Activated CD8-positive, alpha-beta T cell treated with anti-CD3 and anti-CD28 coated beads, Interleukin-2, amount 10 ng/mL, durations not matched to agents 7 days and 5 days (primary cell): ENCODE results near the gene NCAM1. TPM values are rescaled to one million over a fixed set of nuclear protein-coding genes. Genes with fewer than 3 reads are reported as not detected.

Source experiments
- ATAC-seq: fragments of 150-1000 bp; cut with Tn5 transposase; one replicate; pipeline ENCODE4 v1.10.0; 2021; ENCODE audit warnings: moderate library complexity
- CTCF ChIA-PET: fragments of 350-600 bp; sonication (Branson Sonifier 250); formaldehyde crosslinking; loops from one replicate; lab custom pipeline; 2021; ENCODE audit warnings: antibody characterized with exemption; lab: Charles Lee
- POLR2A ChIA-PET: fragments of 350-600 bp; sonication (Branson Sonifier 250); formaldehyde crosslinking; loops from one replicate; lab custom pipeline; 2021; ENCODE audit warnings: antibody characterized with exemption; lab: Charles Lee
- DNase-seq: peaks from one replicate; pipeline ENCODE4 v3.0.0-alpha.2; 2020
- H3K27ac Mint-ChIP-seq: one replicate; pipeline ENCODE4 v1.8.0; 2021; ENCODE audit warnings: mild to moderate bottlenecking, mixed read lengths
- H3K27me3 Mint-ChIP-seq: one replicate; pipeline ENCODE4 v1.8.0; 2021; ENCODE audit warnings: low read depth, mixed read lengths
- H3K36me3 Mint-ChIP-seq: one replicate; pipeline ENCODE4 v1.8.0; 2021; ENCODE audit warnings: low read depth, mixed read lengths
- H3K4me1 Mint-ChIP-seq: one replicate; pipeline ENCODE4 v1.8.0; 2021; ENCODE audit warnings: low read depth, mixed read lengths
- H3K4me3 Mint-ChIP-seq: one replicate; pipeline ENCODE4 v1.8.0; 2021; ENCODE audit warnings: mild to moderate bottlenecking, mixed read lengths
- H3K9me3 Mint-ChIP-seq: one replicate; pipeline ENCODE4 v1.8.0; 2022; ENCODE audit warnings: mixed read lengths; ENCODE audit not compliant: insufficient read depth
- total RNA-seq, 2 experiments: library from RNA; stranded (reverse); gene quantifications; one replicate each; pipeline ENCODE4 v1.2.3, GENCODE V29; 2021

The NCAM1 gene
- total RNA-seq, 2 experiments from 2014 or later = 1.4 to 1.8 TPM

DNA sequence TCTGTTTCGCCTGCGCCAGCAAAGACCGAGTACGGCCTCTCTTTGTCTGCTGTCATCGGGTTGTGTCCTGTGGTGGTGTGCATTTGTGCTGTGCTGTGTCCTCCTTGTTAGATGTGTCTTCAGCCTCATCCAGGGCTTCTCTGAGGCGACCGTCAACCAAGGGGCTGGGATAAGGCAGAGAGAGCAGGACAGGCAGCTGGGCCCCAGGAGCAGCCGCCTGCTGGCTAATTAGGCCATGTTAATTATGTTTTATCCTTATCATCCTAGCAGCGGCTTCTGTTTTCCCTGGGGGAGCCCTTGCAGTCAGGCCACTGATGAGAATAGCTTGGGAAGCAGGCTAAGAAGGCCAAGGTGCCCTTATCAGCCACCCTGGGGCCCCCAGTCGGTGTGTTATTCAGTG is 312.5 kb downstream of the NCAM1 start:
- no peak for ATAC-seq
- Mint-ChIP-seq H3K4me3 (no peak overlapping the region), H3K4me1 (no peaks in the 10 kb centered on the region), H3K36me3 (no peaks in the 10 kb centered on the region), H3K9me3 (no peaks in the 10 kb centered on the region), H3K27me3 (no peaks in the 10 kb centered on the region), H3K27ac (no peak overlapping the region)
- ChIA-PET POLR2A (interaction anchor here (0.6 kb wide), 1 partner anchor 127 kb away, joined by 3 read pairs; no protein-coding TSS in a partner anchor), CTCF (no interaction called here)
- DNase-seq = no peak

DNA sequence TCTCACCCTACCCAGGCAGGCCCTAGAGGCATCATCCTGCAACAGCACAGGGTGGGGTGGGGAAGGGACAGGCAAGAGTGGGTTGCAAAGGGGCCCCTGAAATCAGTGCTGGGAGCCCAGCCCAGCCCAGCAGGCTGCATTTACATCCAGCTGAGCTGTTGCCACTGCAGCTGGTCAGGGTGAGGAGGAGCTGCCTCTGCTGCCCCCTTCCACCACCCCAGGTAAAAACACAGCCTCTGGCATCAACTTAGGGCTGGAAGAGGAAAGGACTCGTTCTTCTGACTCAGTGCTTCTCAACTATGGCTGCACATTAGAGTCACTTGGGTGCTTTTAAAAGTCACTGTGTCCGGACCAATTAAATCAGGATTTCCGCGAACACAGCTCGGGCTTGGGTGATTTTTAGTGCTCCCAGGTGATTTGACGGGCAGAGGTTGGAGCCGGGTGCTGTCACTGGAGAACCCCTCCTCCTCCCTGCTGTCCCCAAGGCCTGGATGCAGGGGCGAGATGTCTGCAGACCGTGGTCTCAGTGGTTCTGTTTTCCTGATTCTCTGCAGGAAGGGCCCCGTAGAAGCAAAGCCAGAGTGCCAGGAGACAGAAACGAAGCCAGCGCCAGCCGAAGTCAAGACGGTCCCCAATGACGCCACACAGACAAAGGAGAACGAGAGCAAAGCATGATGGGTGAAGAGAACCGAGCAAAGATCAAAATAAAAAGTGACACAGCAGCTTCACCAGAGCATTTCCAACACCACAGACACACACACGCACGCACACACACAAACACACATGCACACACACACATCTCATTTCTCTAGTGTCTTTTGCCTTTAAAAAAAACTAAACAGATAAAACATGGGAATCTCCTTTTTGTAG is 313.7 kb downstream of the NCAM1 start:
- POLR2A ChIA-PET = no interaction called here
- Mint-ChIP-seq H3K27ac (no peak overlapping the region), H3K27me3 (no peaks in the 10 kb centered on the region), H3K9me3 (no peaks in the 10 kb centered on the region), H3K36me3 (no peaks in the 10 kb centered on the region), H3K4me1 (no peaks in the 10 kb centered on the region), H3K4me3 (no peak overlapping the region)
- CTCF ChIA-PET = interaction anchor here (0.9 kb wide), 1 partner anchor 15 kb away, joined by 3 read pairs; no protein-coding TSS in a partner anchor
- DNase-seq (no peak), ATAC-seq (no peak)

DNA sequence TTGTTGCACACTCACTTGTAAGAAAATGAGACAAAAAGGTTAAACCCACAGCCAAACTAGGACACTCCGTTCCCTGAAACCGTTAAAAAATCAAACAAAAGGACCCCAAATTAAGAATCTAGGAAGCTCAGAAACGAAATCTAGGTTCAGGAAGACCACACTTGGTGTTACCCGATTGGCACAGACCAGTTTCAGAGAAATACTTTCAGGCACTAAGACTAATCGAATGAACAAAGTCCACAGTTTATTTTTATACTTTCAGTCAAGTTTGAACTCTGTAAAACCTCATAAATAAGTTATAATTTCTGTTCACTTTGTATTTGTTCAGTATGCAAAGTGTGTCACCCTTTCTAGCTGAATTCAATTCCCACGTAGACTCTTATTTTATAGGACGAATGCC is 314.4 kb downstream of the NCAM1 start:
- ATAC-seq = no peak
- Mint-ChIP-seq H3K27ac (no peak overlapping the region), H3K36me3 (no peaks in the 10 kb centered on the region), H3K9me3 (no peaks in the 10 kb centered on the region), H3K27me3 (no peaks in the 10 kb centered on the region), H3K4me1 (no peaks in the 10 kb centered on the region), H3K4me3 (no peak overlapping the region)
- ChIA-PET POLR2A (no interaction called here), CTCF (interaction anchor here (0.9 kb wide), 1 partner anchor 14 kb away, joined by 3 read pairs; no protein-coding TSS in a partner anchor)
- no peak for DNase-seq

DNA sequence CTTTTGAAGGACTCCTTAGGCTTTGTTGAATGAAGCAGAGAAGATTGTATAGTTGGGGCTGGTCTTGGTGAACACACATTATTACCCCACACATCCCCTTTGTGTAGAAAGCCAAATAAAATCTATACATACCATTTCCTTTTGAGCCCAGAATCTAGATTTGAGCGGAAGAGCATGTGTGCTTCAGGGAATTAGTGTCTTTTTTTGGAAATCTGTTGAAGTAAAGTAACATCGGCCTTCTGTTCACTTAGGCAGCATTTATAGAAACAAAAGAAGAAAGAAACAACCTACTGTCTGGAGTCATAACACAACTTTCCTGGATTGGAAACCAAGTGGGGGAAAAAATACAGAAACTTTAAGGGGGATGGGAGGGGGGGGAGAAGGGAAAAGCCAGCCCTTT is 315.2 kb downstream of the NCAM1 start:
- no peaks in the 10 kb centered on the region for H3K4me1 Mint-ChIP-seq
- POLR2A ChIA-PET = no interaction called here
- DNase-seq (no peak), ATAC-seq (no peak)
- no peak overlapping the region for H3K4me3 Mint-ChIP-seq
- no peaks in the 10 kb centered on the region for H3K9me3 Mint-ChIP-seq
- no peaks in the 10 kb centered on the region for H3K27me3 Mint-ChIP-seq
- CTCF ChIA-PET = no interaction called here
- H3K36me3 Mint-ChIP-seq = no peaks in the 10 kb centered on the region
- H3K27ac Mint-ChIP-seq = no peak overlapping the region

DNA sequence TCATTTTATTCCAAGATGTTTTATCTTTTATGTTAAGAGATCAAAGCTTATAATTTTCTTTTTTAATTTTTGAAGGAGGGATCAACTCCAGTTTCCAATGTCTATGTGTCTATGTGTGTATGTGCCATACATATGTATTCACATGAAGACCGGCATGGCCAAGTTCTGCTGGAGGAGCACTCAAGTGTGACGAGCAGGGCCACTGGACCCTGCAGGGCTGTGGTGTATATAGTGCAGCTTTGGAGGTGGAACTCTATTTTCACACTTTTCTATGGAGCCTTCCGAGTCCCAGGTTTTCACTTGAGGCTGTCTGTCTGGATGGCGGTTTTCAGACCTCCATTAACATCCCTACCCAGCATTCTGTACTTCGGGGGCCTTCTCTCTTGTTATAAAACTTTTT is 316.7 kb downstream of the NCAM1 start:
- Mint-ChIP-seq H3K4me1 (no peaks in the 10 kb centered on the region), H3K36me3 (no peaks in the 10 kb centered on the region), H3K27me3 (no peaks in the 10 kb centered on the region), H3K4me3 (no peak overlapping the region), H3K9me3 (no peaks in the 10 kb centered on the region), H3K27ac (no peak overlapping the region)
- DNase-seq (no peak), ATAC-seq (no peak)
- ChIA-PET POLR2A (no interaction called here), CTCF (no interaction called here)

DNA sequence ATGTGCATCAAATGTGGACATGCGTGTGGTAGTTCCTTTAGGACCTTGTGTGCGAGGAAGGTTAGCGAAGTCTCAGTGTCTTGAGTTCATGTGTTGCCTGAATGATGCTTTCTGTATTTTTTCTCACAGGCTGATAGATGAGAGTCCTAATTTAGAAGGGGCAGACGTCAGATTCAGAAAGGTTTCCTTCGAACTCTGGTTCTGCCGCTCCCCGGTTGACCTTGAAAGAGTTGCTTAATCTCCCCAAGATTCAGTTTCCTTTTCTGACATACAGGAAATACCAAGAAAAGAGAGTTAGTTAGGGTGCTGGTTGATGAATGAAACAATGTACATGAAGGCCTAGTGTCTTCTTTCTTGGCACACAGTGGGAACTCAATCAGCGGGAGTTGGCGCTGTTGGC is 317.3 kb downstream of the NCAM1 start:
- CTCF ChIA-PET = no interaction called here
- no peak overlapping the region for H3K27ac Mint-ChIP-seq
- POLR2A ChIA-PET = no interaction called here
- H3K4me3 Mint-ChIP-seq = no peak overlapping the region
- no peaks in the 10 kb centered on the region for H3K27me3 Mint-ChIP-seq
- no peaks in the 10 kb centered on the region for H3K9me3 Mint-ChIP-seq
- DNase-seq (no peak), ATAC-seq (no peak)
- no peaks in the 10 kb centered on the region for H3K4me1 Mint-ChIP-seq
- no peaks in the 10 kb centered on the region for H3K36me3 Mint-ChIP-seq

DNA sequence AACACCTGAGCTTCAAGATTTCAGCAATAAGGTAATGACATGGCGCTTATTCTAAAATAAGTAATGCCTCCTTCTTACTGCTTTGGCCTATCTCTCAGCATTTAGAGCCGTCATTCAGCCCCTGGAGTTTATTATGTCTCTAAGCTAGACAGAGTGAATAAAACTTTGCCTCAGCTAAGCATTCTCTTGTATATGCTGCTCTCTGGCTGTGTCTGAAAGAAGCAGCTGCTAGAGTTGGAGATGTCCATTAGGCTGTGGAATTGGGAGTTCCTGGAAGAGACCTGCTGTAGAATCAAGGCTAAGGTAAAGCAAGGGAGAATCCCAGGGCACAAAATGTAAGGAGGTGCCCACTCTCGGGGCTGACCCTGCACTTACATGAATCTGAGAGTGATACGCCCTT is 317.7 kb downstream of the NCAM1 start:
- H3K27me3 Mint-ChIP-seq = no peaks in the 10 kb centered on the region
- H3K4me1 Mint-ChIP-seq = no peaks in the 10 kb centered on the region
- ChIA-PET POLR2A (no interaction called here), CTCF (no interaction called here)
- no peak for ATAC-seq
- H3K4me3 Mint-ChIP-seq = no peak overlapping the region
- H3K9me3 Mint-ChIP-seq = no peaks in the 10 kb centered on the region
- no peaks in the 10 kb centered on the region for H3K36me3 Mint-ChIP-seq
- H3K27ac Mint-ChIP-seq = no peak overlapping the region
- DNase-seq = no peak

DNA sequence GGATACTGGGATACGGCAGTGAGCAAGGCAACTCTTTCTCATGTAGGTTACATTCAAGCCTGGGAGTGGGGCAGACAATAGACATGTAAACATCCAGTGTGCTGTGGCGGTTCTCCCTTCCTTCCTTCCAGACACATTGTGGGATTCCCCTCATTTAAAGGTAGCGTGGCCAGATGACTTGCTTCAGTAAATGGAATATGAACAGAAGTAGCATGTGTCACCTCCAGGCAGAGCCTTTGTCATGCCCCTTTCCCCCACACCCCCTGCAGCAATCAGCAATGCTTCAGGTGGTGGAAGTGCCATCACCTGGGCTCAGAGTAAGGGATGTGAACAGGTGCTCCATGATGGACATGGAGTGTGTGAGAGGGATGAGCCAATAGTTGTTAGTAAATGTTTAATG is 318.4 kb downstream of the NCAM1 start:
- no peaks in the 10 kb centered on the region for H3K4me1 Mint-ChIP-seq
- ATAC-seq (no peak), DNase-seq (no peak)
- no peak overlapping the region for H3K27ac Mint-ChIP-seq
- no peaks in the 10 kb centered on the region for H3K9me3 Mint-ChIP-seq
- H3K36me3 Mint-ChIP-seq = no peaks in the 10 kb centered on the region
- CTCF ChIA-PET = no interaction called here
- no peaks in the 10 kb centered on the region for H3K27me3 Mint-ChIP-seq
- POLR2A ChIA-PET = no interaction called here
- no peak overlapping the region for H3K4me3 Mint-ChIP-seq

DNA sequence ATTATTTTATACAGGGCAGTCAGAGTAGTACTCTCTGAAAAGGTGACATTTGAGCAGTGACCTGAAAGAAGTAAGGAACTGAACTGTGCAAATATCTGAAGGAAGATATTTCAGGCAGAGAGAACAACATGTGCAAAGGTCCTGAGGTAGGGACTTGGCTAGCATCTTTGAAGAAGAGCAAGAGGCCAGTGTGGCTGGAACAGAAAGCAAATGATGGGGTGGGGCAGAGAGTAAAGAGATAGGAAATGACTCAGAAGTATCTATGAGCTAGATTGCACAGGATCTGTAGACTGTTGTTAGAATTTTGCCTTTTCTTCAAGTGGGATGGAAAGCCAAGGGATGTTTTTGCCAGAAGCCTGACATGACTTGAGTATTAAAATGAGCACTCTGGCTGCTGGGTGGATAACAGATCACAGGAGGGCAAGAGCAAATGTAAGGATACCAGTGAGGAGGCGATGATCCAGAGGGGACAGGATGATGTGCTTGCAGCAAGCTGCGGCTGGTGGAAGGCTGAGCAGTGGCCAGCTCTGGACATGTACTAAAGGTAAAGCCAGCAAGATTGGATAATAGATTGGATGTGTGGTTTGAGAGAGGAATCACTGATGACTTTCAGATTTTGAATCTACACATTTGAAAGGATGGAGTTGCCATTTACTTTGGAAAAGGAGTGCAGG is 320.0 kb downstream of the NCAM1 start:
- H3K27ac Mint-ChIP-seq = no peak overlapping the region
- DNase-seq (no peak), ATAC-seq (no peak)
- no peaks in the 10 kb centered on the region for H3K36me3 Mint-ChIP-seq
- ChIA-PET CTCF (no interaction called here), POLR2A (no interaction called here)
- no peaks in the 10 kb centered on the region for H3K27me3 Mint-ChIP-seq
- H3K4me1 Mint-ChIP-seq = no peaks in the 10 kb centered on the region
- H3K9me3 Mint-ChIP-seq = no peaks in the 10 kb centered on the region
- no peak overlapping the region for H3K4me3 Mint-ChIP-seq

DNA sequence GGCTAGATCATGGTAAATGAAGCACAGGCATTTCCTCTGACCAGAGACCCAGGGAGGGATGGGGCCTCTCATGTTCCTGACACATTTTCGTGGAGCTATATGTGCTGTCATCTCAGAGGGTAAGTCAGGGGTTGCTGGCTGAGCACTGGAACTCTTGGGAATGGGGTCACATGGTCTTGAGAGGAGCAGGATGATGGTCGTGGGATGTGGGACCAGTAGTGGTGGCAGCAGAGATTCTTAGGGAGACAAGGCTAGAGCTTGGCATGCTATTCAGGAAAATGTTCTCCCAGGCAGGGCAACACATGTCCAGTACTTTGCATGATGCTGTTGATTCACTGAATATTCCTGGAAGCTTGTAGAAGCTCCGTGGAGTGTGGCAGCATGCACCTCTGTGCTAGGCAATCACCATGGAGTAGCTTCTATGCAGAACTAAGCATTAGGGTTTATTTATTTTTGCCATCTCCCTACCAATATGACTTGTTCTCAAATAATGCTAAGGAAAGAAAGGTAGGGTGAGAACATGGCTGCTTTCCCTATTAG is 321.7 kb downstream of the NCAM1 start:
- ChIA-PET CTCF (interaction anchor here (1.0 kb wide), 1 partner anchor 695 kb away, joined by 4 read pairs; no protein-coding TSS in a partner anchor), POLR2A (no interaction called here)
- no peaks in the 10 kb centered on the region for H3K36me3 Mint-ChIP-seq
- no peaks in the 10 kb centered on the region for H3K27me3 Mint-ChIP-seq
- H3K4me3 Mint-ChIP-seq = no peak overlapping the region
- no peak for DNase-seq
- H3K4me1 Mint-ChIP-seq = no peaks in the 10 kb centered on the region
- ATAC-seq = no peak
- H3K9me3 Mint-ChIP-seq = no peaks in the 10 kb centered on the region
- H3K27ac Mint-ChIP-seq = no peak overlapping the region

DNA sequence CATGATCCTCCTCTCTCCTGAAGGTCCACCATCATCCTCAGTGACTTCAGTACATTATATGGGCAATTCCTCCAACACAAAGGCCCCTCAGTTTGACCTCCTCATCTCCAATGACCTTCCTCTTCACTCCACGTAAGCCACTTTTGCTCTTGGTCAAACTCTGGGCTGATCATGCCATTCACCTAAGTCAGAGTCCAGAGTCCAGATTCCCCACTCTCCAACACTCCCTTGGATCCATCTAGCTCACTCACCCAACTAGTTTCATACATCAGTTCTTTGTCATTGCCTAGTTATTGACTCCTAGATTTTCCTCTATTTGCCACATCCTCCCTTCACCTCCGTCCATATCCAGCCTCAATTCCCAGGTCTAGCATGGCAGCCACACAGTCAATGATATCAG is 322.7 kb downstream of the NCAM1 start:
- H3K27ac Mint-ChIP-seq = no peak overlapping the region
- no peaks in the 10 kb centered on the region for H3K4me1 Mint-ChIP-seq
- no peaks in the 10 kb centered on the region for H3K9me3 Mint-ChIP-seq
- POLR2A ChIA-PET = no interaction called here
- H3K27me3 Mint-ChIP-seq = no peaks in the 10 kb centered on the region
- DNase-seq (no peak), ATAC-seq (no peak)
- CTCF ChIA-PET = no interaction called here
- no peaks in the 10 kb centered on the region for H3K36me3 Mint-ChIP-seq
- no peak overlapping the region for H3K4me3 Mint-ChIP-seq

DNA sequence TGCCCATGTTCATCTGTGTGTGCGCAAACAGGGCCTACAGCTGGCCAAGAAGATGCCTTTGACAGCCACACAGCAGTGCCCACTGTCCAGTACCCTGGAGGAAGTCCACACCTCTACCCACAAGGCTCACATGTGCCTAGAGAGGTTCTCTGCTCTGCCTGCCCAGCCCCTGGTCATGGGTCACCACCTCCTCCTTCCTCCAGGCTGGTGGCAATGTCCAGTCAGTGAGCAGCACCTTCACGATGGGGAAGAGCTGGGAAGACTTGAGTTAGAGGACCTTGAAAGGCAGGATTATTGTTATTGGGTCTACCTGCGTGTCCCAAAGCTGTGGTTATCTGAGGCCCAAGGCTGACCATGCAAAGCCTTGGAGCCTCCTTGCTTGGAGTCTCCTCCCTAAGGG is 324.8 kb downstream of the NCAM1 start:
- ChIA-PET CTCF (no interaction called here), POLR2A (no interaction called here)
- DNase-seq (no peak), ATAC-seq (no peak)
- H3K4me3 Mint-ChIP-seq = no peak overlapping the region
- H3K27ac Mint-ChIP-seq = no peak overlapping the region
- no peaks in the 10 kb centered on the region for H3K9me3 Mint-ChIP-seq
- H3K36me3 Mint-ChIP-seq = no peaks in the 10 kb centered on the region
- H3K27me3 Mint-ChIP-seq = no peaks in the 10 kb centered on the region
- H3K4me1 Mint-ChIP-seq = no peaks in the 10 kb centered on the region
